Measurements from ENCODE around the gene TLE6.

TLE6 gene

DNA sequence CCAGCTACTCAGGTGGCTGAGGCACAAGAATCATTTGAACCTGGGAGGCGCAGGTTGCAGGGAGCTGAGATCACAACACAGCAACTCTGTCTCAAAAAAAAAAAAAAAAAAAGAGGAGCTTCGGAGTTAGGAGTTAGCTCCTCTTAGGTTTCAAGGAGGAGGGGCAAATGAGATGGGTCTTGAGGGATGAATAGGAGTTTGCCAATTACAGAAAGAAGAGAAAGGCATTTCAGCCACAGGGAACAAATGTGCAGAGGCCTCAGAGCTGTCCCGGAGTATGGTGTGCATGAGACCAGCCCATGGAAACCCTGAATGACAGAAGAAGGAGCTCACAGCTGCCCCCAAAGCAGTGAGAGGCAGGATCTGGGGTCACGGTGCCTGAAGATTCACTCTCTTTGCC, 27.2 kb downstream of the TLE6 start:
- no peaks in the 10 kb centered on the region for H3K9me3 ChIP-seq
- peaks cover 13% of the 10 kb centered on the region for H3K27me3 ChIP-seq
- no peak overlapping the region for H3K4me3 ChIP-seq (ENCODE audit: low read depth in 1 of 2, low read length in 1 of 2)
- no peaks in the 10 kb centered on the region for H3K36me3 ChIP-seq
- H3K4me1 ChIP-seq (ENCODE audit: control insufficient read depth in 1 of 2, insufficient read depth in 1 of 2, low read depth in 1 of 2, low read length in 1 of 2), result no peaks in the 10 kb centered on the region
- H3K27ac ChIP-seq, result no peak overlapping the region
- TF ChIP-seq, protein P1, sequence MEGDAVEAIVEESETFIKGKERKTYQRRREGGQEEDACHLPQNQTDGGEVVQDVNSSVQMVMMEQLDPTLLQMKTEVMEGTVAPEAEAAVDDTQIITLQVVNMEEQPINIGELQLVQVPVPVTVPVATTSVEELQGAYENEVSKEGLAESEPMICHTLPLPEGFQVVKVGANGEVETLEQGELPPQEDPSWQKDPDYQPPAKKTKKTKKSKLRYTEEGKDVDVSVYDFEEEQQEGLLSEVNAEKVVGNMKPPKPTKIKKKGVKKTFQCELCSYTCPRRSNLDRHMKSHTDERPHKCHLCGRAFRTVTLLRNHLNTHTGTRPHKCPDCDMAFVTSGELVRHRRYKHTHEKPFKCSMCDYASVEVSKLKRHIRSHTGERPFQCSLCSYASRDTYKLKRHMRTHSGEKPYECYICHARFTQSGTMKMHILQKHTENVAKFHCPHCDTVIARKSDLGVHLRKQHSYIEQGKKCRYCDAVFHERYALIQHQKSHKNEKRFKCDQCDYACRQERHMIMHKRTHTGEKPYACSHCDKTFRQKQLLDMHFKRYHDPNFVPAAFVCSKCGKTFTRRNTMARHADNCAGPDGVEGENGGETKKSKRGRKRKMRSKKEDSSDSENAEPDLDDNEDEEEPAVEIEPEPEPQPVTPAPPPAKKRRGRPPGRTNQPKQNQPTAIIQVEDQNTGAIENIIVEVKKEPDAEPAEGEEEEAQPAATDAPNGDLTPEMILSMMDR (IDR thresholded peaks at IDR 0.05), result no peak

- TF ChIP-seq, protein P1 (IDR thresholded peaks at IDR 0.05), result no peak
- Histone ChIP-seq H3K27me3 (peaks cover 13% of the 10 kb centered on the region), H3K9me3 (no peaks in the 10 kb centered on the region), H3K36me3 (no peaks in the 10 kb centered on the region), H3K4me3 (ENCODE audit: low read depth in 1 of 2, low read length in 1 of 2) (no peak overlapping the region), H3K4me1 (ENCODE audit: control insufficient read depth in 1 of 2, insufficient read depth in 1 of 2, low read depth in 1 of 2, low read length in 1 of 2) (no peaks in the 10 kb centered on the region), H3K27ac (no peak overlapping the region)
These were observed 28.0 kb downstream of the TLE6 start for GRCh38 chr19:3005345-3005744.

DNA sequence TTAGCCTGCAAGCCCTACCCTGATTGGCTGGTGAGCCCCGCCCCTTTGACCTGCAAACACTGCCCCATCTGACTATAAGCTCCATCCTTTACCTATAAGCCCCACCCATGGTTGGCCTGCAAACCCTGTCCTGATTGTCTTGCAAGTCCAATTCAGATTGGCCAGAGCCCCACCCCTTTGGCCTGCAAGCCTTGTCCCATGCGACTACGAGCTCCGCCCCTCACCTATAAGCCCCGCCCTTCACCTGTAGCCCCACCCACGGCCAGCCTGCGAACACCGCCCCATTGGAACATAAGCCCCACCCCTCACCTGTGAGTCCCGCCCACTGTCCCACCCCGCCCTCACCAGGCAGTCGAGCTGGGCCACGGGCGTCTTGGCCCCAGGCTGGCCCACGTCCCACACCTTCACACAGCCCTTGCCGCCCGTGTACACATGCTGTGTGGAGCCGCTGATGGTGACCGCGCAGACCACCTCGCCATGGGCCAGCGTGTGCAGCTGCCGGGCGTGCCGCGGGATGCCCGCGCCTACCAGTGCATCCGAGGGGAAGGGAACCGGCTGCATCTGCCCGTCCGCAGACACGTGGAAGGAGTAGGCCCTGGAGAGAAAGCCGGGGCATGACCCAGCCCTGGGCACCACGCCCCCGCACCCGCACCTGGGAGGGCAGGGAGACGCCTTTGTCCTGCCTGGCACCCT, 28.9 kb downstream of the TLE6 start:
- Histone ChIP-seq H3K27ac (no peak overlapping the region), H3K9me3 (no peaks in the 10 kb centered on the region), H3K4me3 (ENCODE audit: low read depth in 1 of 2, low read length in 1 of 2) (no peak overlapping the region), H3K27me3 (peaks cover 13% of the 10 kb centered on the region), H3K36me3 (no peaks in the 10 kb centered on the region), H3K4me1 (ENCODE audit: control insufficient read depth in 1 of 2, insufficient read depth in 1 of 2, low read depth in 1 of 2, low read length in 1 of 2) (no peaks in the 10 kb centered on the region)
- TF ChIP-seq, protein P1 (IDR thresholded peaks at IDR 0.05), result no peak

- TF ChIP-seq, protein P1 (IDR thresholded peaks at IDR 0.05), result no peak
- Histone ChIP-seq H3K36me3 (no peaks in the 10 kb centered on the region), H3K27ac (no peak overlapping the region), H3K4me1 (ENCODE audit: control insufficient read depth in 1 of 2, insufficient read depth in 1 of 2, low read depth in 1 of 2, low read length in 1 of 2) (no peaks in the 10 kb centered on the region), H3K9me3 (no peaks in the 10 kb centered on the region), H3K27me3 (peaks cover 13% of the 10 kb centered on the region), H3K4me3 (ENCODE audit: low read depth in 1 of 2, low read length in 1 of 2) (no peak overlapping the region)
These were observed 30.6 kb downstream of the TLE6 start for GRCh38 chr19:3007975-3008374.

DNA sequence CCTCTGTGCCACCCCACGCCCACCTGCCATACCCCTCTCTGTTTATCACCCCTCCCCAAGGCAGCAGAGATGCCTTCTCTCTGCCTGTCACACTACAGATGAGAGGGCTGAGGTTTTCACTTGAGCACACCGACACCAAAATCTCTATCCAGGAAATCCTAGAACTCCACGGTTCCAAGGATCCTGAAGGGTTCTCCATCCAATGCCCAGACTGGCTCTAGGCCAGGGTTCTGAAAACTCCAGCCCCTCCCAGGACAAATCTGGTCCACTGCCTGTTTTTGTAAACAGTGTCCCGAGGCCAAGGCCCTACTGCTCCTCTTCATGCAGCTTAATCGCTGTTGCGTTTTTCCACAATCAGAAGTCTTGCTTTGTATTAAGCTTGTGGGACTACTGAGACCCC, 31.6 kb downstream of the TLE6 start:
- no peaks in the 10 kb centered on the region for H3K36me3 ChIP-seq
- H3K9me3 ChIP-seq, result no peaks in the 10 kb centered on the region
- TF ChIP-seq, protein P1 (IDR thresholded peaks at IDR 0.05), result no peak
- H3K4me1 ChIP-seq (ENCODE audit: control insufficient read depth in 1 of 2, insufficient read depth in 1 of 2, low read depth in 1 of 2, low read length in 1 of 2), result no peaks in the 10 kb centered on the region
- no peak overlapping the region for H3K4me3 ChIP-seq (ENCODE audit: low read depth in 1 of 2, low read length in 1 of 2)
- peaks cover 13% of the 10 kb centered on the region for H3K27me3 ChIP-seq
- no peak overlapping the region for H3K27ac ChIP-seq

Measured in neutrophil (primary cell).